Measurements from ENCODE around the gene PSKH1. TPM values are rescaled to one million over a fixed set of nuclear protein-coding genes. Genes with fewer than 3 reads are reported as not detected.

PSKH1 gene
- total and polyA plus RNA-seq, 2 donors from 2014 or later = 23.6 to 33.2 TPM

DNA sequence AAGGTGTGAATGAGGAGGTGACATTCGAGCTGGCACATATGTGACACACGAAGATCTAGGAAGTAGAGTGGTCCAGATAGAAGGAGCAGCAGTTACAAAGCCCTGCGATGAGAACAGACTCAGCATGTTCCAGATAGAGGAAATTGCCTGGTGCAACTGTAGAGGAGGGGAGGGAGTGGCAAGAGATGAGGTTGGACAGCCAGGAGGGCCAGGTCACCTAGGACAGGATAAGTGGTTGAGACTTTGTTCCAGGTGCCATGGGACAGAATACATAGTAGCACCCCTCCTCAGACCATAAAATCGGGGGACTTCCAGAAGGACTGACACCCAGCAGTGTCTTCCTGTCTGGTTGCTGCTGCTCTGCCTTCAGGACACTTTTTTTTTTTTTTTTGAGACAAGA is 34.6 kb upstream of the PSKH1 start:
- intact Hi-C loops (cut with DNase I) = no loop called here
- H3K4me3 ChIP-seq (ENCODE audit: low read length in 3 of 3) = no peak overlapping the region
- FAIRE-seq = no peak
- peaks cover 0 to 21% (median 18%) of the 10 kb centered on the region in 3 donors for H3K4me1 ChIP-seq (ENCODE audit: control insufficient read depth in 2 of 3, insufficient read depth in 2 of 3, low read depth in 1 of 3, low read length in 3 of 3)
- peaks cover 0 to 5% (median 0%) of the 10 kb centered on the region in 3 donors for H3K36me3 ChIP-seq (ENCODE audit: control insufficient read depth in 2 of 3, insufficient read depth in 3 of 3, low read length in 3 of 3)
- no peak for TF ChIP-seq CTCF (IDR thresholded peaks at IDR 0.05; ENCODE audit: borderline replicate concordance, extremely low read depth, insufficient read depth)
- H3K27ac ChIP-seq (ENCODE audit: low read depth in 2 of 2, low read length in 2 of 2) = no peak overlapping the region
- peak overlapping the region in 1 of 3 donors; percentile 19 for H3K9ac ChIP-seq (ENCODE audit: low read length in 3 of 3)
- H3K9me3 ChIP-seq (ENCODE audit: control insufficient read depth in 2 of 3, insufficient read depth in 1 of 3, low read length in 3 of 3) = no peaks in the 10 kb centered on the region
- no peak for DNase-seq
- no peaks in the 10 kb centered on the region for H3K27me3 ChIP-seq (ENCODE audit: control insufficient read depth, insufficient read depth, low read length)

GRCh38 chr16:67860589-67861398 is 32.3 kb upstream of the PSKH1 start:
- no peak overlapping the region for H3K4me3 ChIP-seq (ENCODE audit: low read length in 3 of 3)
- intact Hi-C loops (cut with DNase I) = no loop called here
- no peak overlapping the region for H3K27ac ChIP-seq (ENCODE audit: low read depth in 2 of 2, low read length in 2 of 2)
- no peak for DNase-seq
- H3K36me3 ChIP-seq (ENCODE audit: control insufficient read depth in 2 of 3, insufficient read depth in 3 of 3, low read length in 3 of 3) = peaks cover 0 to 9% (median 0%) of the 10 kb centered on the region in 3 donors
- H3K27me3 ChIP-seq (ENCODE audit: control insufficient read depth, insufficient read depth, low read length) = no peaks in the 10 kb centered on the region
- H3K9ac ChIP-seq (ENCODE audit: low read length in 3 of 3) = no peak overlapping the region
- H3K4me1 ChIP-seq (ENCODE audit: control insufficient read depth in 2 of 3, insufficient read depth in 2 of 3, low read depth in 1 of 3, low read length in 3 of 3) = peaks cover 0 to 20% (median 14%) of the 10 kb centered on the region in 3 donors
- no peak for FAIRE-seq
- no peaks in the 10 kb centered on the region for H3K9me3 ChIP-seq (ENCODE audit: control insufficient read depth in 2 of 3, insufficient read depth in 1 of 3, low read length in 3 of 3)
- no peak for TF ChIP-seq CTCF (IDR thresholded peaks at IDR 0.05; ENCODE audit: borderline replicate concordance, extremely low read depth, insufficient read depth)

- TF ChIP-seq CTCF (IDR thresholded peaks at IDR 0.05; ENCODE audit: borderline replicate concordance, extremely low read depth, insufficient read depth) = no peak
- peaks cover 0 to 9% (median 4%) of the 10 kb centered on the region in 3 donors for H3K36me3 ChIP-seq (ENCODE audit: control insufficient read depth in 2 of 3, insufficient read depth in 3 of 3, low read length in 3 of 3)
- H3K4me3 ChIP-seq (ENCODE audit: low read length in 3 of 3) = no peak overlapping the region
- intact Hi-C loops (cut with DNase I) = no loop called here
- no peaks in the 10 kb centered on the region for H3K9me3 ChIP-seq (ENCODE audit: control insufficient read depth in 2 of 3, insufficient read depth in 1 of 3, low read length in 3 of 3)
- FAIRE-seq (no peak), DNase-seq (no peak)
- H3K9ac ChIP-seq (ENCODE audit: low read length in 3 of 3) = no peak overlapping the region
- H3K4me1 ChIP-seq (ENCODE audit: control insufficient read depth in 2 of 3, insufficient read depth in 2 of 3, low read depth in 1 of 3, low read length in 3 of 3) = peaks cover 0 to 19% (median 13%) of the 10 kb centered on the region in 3 donors
- no peak overlapping the region for H3K27ac ChIP-seq (ENCODE audit: low read depth in 2 of 2, low read length in 2 of 2)
- H3K27me3 ChIP-seq (ENCODE audit: control insufficient read depth, insufficient read depth, low read length) = no peaks in the 10 kb centered on the region
Observed at GRCh38 chr16:67861877-67862276, 31.2 kb upstream of the PSKH1 start.
